HG03159 (cell line): ENCODE data around the gene TMEM181.
"Not testable (repeated sequence)": the region's sequence is repeated elsewhere in the genome, so short reads cannot be mapped to it uniquely, and the experiment has no call there.

Source experiments
- ATAC-seq: cut with Tn5 transposase; IDR thresholded peaks from one replicate; pipeline ENCODE4 v1.9.1; 2021; ENCODE audit warnings: mild to moderate bottlenecking, moderate library complexity; ENCODE audit not compliant: unreplicated experiment

The TMEM181 gene

DNA sequence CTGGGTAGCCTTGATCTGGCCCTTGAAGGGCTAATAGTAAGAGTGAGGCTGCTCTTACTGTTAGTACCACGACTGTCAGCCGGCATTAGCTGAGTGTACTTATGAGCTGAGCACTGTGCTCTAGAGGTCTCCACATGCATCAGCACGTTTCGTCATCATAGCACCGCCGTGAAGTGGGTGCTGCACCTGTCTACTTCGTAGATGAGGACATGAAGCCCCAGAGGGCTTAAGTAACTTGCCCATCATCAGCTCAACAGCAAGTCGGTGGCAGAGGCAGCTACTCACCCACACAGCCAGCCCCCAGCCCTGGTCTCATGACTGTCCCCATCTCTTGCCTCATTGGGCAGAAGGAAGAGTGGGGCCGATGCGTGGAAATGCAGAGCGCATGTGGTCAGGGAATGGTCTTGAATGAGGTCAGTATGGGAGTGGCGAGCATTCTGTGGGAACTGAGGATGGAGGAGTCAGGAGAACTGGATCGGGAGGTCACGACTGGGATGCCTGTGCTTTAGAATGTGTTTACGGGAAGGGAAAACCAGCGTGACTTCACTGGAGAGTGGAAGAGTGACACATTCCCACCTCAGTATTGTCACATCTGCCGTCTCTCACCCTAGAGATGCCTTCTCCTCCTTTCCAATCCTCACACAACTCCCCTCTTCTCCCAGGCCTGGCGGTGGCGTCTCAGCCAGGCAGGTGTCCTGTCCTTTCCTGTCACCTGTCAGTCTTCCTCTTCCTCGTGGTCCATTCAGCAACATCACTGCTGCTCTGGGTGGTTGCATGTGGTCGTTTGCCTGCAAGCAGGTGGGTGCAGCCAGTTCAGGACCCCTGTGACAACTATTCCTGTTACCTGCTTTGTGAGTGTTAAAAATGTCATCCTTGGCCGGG is 95.9 kb downstream of the TMEM181 start:
- no peak for ATAC-seq

DNA sequence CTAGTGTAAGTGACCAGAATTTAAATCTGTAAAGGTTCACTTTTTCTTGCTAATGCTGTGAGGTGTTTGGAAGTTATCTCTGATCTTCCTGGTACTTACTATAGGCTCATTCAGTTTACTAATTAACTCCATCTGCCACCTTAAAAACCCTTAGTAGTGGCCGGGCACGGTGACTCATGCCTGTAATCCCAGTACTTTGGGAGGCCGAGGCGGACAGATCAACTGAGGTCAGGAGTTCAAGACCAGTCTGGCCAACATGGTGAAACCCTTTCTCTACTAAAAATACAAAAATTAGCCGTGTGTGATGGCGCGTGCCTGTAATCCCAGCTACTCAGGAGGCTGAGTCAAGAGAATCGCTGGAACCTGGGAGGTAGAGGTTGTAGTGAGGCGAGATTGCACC is 97.1 kb downstream of the TMEM181 start:
- not testable (repeated sequence) for ATAC-seq

DNA sequence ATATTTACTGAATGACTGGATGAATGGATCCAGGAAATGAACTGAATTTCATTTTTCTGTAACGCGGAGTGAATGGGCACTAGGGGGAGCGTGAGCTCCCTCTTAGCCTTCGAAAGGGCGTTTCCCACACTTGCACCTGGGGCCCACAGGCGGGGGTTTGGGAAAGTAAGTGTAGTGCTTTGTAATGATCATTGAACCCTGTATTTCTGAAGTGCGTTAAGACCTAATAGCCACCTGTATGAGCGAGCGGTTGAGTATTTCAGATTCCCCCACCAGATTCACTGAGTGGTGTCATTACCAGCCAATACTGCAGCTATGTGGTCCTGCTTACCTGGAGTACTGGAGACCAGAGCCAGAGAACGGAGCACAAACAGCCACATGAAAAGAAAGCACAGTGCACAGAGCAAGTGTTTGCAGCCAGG is 100.5 kb downstream of the TMEM181 start:
- no peak for ATAC-seq

DNA sequence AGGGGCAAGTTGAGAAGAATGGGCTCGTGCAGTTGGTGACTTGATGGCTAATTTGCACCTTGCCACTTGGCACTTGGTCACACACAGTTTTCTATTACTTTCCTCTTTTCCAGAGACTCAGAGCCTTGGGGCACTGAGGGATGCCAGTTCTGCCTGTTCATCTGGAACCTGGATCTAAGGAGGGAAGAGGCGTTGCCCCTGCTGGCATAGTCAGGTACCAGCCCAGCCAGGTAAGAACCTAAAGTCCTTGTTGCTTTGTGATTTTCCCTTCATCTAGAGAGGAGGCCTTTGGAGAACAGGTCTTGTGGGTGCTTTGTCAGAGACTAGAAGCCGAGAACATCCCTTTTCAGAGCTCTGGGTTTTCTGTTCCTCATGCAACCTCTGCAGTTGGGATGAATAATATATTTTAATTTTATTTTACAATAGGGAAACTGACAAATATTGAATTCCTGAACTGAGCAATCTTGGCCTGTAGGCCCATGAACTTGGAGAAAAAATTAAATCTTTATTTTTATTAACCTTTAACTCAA is 101.3 kb downstream of the TMEM181 start:
- no peak for ATAC-seq

DNA sequence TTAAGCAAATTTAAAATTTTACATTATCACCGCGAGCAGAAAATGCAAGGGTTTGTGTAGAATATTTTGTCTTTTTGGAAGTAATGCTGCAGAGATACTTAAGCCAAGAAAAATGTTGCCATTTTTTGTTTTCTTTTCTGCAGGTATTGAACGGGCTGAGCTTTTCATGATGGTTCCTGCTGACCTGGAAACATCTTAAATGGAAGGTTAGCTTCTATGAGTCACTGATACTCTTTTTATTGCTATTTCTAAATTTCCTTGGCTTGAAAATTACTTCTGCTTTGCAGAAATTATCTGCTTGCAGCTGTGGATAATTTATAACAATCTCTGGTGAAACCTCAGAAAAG is 102.7 kb downstream of the TMEM181 start:
- ATAC-seq, result no peak

DNA sequence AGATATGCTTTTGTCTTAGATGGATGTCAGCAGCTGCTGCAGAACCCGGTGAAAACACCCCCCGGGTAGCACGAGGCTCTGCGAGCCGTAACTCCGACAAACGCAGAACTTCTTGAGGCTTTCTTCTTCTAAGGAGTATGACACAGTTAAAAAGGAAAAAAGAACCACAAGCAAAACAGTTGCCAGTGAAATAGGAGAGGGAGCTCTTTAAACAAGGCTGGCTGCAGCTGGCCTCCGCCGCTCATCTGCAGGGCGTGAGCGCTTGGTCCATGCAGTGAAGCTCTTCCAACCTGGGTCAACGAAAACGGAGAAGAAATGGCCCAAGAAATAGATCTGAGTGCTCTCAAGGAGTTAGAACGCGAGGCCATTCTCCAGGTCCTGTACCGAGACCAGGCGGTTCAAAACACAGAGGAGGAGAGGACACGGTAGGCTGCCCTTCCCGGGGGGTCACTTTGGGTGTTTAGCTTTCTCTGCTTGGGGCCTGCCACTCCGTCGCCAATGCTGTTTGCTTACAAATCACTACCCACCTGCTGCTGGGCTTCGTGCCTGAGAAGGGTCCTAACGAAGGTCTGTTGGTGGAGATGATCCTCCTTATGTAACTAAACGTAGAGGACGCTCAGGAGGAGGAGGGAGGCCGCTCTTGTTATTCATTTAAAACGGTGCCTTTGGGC is 103.2 kb downstream of the TMEM181 start:
- no peak for ATAC-seq

DNA sequence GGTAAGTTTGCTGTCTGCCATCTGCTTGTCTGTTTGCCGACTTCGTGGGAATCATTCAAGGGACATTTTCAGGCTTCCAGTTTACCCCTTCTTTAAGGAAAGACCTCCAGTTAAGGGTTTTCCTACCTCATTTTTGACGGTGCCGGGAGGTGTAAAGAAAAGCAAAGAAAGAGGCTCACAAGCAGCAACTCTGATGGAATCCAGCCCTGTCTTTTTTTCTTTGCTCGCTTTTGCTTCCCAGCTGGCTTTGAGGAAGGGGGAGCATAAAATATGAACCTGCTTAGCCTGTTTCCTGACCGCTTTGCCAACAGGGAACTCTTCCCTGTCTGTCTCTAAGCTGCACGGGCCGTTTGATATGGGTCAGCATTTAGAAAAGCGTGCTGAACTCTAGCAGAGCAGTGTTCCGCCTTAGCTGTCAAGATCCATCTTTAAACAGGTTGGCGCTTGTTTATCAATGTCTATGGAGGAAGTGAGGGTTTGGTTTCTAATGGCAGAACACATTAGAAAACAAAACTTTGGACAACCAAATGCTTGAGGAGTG is 103.8 kb downstream of the TMEM181 start:
- ATAC-seq, result no peak

DNA sequence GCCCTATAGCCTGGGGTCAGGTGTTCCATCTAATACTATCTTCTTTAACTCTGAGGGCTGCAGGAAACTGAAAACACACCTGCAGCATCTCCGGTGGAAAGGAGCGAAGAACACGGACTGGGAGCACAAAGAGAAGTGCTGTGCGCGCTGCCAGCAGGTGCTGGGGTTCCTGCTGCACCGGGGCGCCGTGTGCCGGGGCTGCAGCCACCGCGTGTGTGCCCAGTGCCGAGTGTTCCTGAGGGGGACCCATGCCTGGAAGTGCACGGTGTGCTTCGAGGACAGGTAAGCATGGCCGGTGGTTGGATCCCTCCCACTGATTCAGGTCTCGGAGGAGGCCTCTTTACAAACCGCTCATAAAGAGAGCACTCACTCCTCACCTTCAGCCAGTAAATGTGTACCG is 105.4 kb downstream of the TMEM181 start:
- ATAC-seq, result no peak

DNA sequence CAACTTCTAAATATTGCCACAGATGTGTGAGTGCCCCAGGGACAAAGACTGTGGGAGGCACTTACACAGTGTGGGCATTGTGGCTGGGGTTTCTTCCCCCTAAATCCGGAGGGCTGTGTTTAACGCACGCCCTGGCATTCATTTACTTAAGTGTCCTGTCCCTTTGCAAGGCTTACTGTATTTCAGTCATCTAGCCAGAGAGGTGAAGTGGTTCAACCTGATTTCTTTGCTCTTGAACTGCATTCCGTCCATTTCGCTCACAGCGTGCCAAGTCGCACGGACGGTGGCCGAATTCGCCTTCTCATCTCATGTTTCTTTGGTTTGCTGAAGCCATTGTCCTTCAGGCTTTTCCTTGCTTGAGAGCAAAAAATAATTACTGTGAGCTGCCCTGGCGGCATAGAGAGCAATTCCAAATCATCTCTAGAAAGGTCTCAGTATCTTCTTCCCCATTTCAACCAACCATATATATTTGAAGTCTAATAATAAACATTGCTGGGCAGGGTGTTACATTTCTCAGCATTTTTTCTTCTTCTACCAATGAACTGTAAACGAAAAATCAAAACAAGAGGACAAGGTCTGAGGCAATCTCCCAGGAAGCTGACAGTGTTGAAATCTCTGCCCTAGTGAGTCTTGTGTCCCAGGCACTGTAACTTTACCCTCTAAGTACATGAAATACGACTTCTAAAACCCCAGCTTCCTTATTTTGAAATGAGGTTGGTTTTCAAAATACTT is 106.9 kb downstream of the TMEM181 start:
- ATAC-seq, result no peak

DNA sequence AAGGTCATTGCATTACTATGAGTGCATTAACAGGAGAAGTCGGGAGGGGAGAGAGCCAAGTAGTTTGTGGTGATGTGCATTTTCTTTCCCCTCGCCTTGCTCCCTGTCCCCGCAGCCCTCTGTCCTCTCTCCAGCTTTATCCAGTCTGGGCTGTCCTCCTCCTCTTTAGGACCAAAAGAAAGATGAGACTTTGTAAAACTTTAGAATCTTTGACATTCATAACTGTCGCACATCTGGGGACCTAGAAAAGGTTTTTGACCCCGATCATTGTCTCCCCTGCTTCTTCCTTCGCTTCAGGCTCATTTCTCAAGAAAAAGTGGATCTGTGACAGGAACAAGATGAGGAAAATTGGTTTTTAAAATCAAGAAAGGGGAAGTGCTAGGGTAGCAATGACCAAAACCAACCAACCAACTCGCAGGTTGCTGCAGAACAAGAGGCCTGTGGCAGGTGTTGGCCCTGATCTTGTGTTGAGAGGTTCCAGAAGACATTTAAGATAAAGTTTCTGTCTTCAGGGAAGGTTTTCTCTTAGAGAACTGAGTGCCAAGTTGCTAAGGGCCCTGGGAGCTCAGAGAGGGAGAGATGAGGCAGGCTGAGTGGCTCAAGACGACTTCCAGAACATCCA is 107.6 kb downstream of the TMEM181 start:
- no peak for ATAC-seq

DNA sequence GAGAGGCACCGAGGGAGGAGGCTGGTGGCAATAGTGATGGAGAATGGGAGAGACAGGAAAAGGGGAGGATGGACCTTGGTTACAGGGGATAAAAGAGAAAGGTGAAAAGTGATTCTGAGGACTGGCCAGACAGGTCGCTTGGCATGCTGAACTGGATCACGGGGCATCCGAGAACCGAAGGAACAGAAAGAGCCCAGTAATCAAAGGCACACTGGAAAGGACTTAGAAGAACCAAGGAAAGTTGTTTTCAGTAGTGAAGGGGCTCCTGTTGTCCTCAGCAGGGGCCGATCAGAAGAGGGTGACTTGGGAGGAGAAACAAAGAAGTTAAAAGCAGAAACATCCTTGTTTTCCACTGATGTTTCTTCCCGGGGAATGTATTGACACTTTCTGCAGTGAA is 108.8 kb downstream of the TMEM181 start:
- ATAC-seq, result no peak

DNA sequence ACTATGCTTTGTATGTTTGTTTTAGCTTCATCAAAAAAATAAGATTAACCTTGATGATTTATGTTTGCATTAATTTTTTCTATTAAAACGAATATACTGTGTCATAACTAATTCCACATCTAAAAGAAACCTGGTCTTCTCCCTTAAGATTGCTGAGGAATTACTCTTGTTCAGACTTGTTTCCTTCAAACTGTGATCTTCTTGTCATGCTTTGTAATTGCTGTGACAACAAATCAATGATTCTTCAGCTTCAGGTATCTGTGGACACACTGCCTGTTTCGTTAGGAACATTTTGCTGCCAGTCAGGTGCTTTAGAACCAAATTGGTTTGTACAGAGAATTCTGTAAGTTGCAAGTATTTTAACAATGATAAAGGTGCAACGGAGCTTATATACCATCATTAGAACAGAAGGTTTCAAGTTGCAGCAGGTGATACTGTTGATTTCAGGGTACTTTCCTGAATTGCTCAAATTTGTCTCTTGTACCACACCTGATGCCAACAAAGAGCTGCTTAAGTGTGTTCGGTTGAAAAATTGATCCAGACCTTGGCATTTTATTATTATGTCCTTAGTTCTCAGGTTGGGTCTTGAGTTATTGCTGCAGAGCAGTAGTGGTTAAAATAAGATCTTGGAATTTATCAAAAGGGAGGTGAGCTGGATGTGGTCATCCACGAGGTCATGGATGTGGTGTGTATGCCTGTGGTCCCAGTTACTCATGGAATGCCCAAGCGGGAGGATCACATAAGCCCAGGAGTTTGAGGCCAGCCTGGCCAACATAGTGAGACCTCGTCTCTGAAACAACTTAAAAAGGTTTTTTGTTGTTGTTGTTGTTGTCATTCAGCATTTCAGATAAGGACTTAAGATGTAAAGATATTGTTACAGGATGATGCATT is 109.5 kb downstream of the TMEM181 start:
- ATAC-seq, result no peak

DNA sequence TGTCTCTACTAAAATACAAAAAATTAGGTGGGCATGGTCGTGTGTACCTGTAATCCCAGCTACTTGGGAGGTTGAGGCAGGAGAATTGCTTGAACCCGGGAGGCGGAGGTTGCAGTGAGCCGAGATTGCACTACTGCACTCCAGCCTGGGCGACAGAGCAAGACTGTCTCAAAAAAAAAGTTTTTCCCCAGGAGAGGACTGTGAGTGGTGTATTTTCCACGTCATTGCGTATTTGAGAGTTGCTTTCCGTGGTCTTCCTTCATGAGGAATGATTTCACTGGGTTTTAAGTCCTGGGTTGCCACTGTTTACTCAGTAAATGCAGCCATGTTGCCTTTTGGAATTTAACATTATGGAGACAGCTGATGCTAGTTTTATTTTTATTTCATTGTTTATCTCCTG is 112.2 kb downstream of the TMEM181 start:
- ATAC-seq, result not testable (repeated sequence)

DNA sequence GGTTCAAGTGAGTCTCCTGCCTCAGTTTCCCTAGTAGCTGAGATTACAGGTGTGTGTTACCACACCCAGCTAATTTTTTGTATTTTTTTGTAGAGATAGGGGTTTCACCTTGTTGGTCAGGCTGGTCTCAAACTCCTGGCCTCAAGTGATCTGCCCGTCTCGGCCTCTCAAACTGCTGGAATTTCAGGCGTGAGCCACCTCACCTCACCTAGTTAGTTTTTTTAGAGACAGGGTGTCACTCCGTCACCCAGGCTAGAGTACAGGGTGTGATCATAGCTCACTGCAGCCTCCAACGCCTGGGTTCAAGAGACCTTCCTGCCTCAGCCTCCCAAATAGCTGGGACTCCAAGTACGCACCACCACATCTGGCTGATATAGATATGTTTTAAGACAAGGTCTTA is 112.8 kb downstream of the TMEM181 start:
- ATAC-seq, result no peak

DNA sequence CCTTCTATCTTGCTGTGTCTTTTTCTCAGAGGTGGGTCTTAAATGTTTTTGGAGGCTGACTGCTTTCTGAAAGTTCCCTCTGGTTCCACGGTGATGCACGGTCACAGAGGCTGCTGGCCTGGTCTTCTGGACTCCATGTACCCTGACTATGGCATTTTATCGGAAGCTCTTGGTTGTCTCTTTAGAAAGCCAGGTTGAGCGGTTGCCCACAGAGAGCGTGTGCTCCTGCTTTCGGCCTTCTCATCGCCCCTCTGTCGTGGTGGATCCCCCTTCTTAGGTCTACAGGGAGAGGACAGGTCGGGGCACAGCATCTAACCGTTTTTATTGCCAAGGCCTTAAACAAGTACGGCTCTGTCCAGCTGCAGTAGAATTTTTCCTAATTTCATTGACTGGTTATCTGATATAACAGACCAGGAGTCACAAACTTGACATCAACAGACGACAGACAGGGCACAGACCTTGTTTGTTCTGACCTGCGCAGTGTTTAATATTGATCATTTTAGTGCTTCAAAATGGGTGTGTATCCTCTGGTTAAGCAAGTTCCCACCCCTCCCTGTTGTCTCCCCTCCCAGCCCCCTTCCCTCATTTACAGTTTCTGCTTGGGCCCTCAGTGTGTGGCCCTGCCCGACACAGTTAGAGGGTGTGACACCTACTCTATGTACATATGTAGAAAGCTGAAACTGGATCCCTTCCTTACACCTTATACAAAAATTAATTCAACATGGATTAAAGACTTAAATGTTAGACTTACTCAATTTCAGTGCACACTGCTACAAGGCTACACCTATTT is 114.6 kb downstream of the TMEM181 start:
- ATAC-seq, result no peak

DNA sequence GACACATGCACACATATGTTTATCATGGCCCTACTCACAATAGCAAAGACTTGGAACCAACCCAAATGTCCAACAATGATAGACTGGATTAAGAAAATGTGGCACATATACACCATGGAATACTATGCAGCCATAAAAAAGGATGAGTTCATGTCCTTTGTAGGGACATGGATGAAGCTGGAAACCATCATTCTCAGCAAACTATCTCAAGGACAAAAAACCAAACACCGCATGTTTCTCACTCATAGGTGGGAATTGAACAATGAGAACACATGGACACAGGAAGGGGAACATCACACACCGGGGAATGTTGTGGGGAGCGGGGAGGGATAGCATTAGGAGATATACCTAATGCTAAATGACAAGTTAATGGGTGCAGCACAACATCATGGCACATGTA is 117.2 kb downstream of the TMEM181 start:
- not testable (repeated sequence) for ATAC-seq

DNA sequence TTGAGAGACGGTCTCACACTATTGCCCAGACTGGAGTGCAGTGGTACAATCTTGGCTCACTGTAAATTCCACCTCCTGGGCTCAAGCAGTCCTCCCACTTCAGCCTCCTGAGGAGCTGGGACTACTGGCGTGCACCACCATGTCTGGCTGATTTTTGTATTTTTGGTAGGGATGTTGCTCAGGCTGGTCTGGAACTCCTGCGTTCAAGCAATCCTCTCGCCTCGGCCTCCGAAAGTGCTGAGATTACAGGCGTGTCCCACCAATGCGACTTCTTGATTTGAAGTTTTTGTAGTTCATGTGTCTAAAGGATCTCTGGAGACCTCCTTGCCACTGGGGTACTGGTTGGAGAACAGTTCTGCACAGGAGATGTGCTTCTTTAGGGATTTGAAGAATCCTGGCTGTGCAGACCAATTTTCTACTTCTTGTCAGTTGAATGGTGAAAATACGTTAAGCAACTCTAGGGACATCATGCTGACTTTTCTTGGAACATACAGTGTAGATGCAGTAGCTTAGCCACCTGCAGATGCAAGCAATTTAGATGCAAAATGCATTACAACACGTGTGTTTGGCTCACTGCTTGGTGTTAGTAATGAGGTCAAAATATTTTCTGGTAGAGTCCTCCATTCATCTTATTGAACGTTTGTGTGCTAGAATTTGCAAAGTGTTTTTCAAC is 118.2 kb downstream of the TMEM181 start:
- no peak for ATAC-seq

DNA sequence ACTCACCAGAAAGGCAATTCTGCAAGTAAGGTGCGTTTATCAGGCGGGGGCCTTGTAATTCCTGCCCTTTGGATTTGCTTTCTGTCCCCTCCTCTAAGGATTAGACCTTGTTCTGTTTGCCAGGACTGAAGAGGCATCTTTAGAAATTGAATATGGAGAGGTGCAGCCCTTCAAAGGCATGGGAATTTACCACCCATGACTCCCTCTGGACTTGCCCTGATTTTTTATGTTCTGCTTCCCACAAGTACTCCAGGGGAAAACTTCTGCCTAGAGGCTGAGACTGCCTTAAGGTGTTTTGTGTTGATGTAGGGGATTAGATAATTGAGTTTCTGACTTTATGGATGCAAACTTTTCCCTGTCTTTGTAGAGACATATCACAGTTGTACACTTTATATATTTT is 120.1 kb downstream of the TMEM181 start:
- ATAC-seq, result no peak
